H9 (cell line): ENCODE measurements around the gene TMSB15A. TPM values are rescaled to one million over a fixed set of nuclear protein-coding genes. Genes with fewer than 3 reads are reported as not detected.
A peak's percentile ranks its signal among the peaks of the same experiment; 100 is the strongest.

Source experiments
- DNase-seq: peaks from one replicate; pipeline ENCODE4 v3.0.0-alpha.2; 2017
- H2AFZ ChIP-seq: one replicate; pipeline ENCODE4 v1.6.1; 2013; ENCODE audit warnings: mild to moderate bottlenecking, low read length, control low read depth, moderate library complexity
- H2AK5ac ChIP-seq: 2 replicates; pipeline ENCODE4 v1.6.1; 2013; ENCODE audit warnings: low read length, control low read depth, mixed read lengths; ENCODE audit not compliant: insufficient read length
- H2BK120ac ChIP-seq: one replicate; pipeline ENCODE4 v1.6.1; 2013; ENCODE audit warnings: low read depth, mild to moderate bottlenecking, low read length, control low read depth, inconsistent platforms; ENCODE audit not compliant: poor library complexity, severe bottlenecking
- H2BK12ac ChIP-seq: 2 replicates; pipeline ENCODE4 v1.6.1; 2013; ENCODE audit warnings: low read length, control low read depth, mixed read lengths, low read depth; ENCODE audit not compliant: insufficient read length
- H2BK15ac ChIP-seq: 2 replicates; pipeline ENCODE4 v1.6.1; 2013; ENCODE audit warnings: low read depth, low read length, control low read depth
- H2BK20ac ChIP-seq: one replicate; pipeline ENCODE4 v1.6.1; 2013; ENCODE audit warnings: low read depth, mild to moderate bottlenecking, low read length, control low read depth, inconsistent platforms; ENCODE audit not compliant: poor library complexity, severe bottlenecking
- H2BK5ac ChIP-seq: 2 replicates; pipeline ENCODE4 v1.6.1; 2013; ENCODE audit warnings: low read length, control low read depth, mixed read lengths; ENCODE audit not compliant: insufficient read length
- H3K14ac ChIP-seq: 2 replicates; pipeline ENCODE4 v1.6.1; 2013; ENCODE audit warnings: low read length, control low read depth; ENCODE audit not compliant: insufficient read depth
- H3K18ac ChIP-seq: 2 replicates; pipeline ENCODE4 v1.6.1; 2013; ENCODE audit warnings: low read depth, mild to moderate bottlenecking, mixed read lengths, low read length, control low read depth; ENCODE audit not compliant: insufficient read length
- H3K23ac ChIP-seq: 2 replicates; pipeline ENCODE4 v1.6.1; 2013; ENCODE audit warnings: low read length, control low read depth, mixed read lengths, low read depth; ENCODE audit not compliant: insufficient read length
- H3K23me2 ChIP-seq: 2 replicates; pipeline ENCODE4 v1.6.1; 2013; ENCODE audit warnings: low read depth, mild to moderate bottlenecking, mixed read lengths, low read length, control low read depth; ENCODE audit not compliant: insufficient read length, poor library complexity, severe bottlenecking
- H3K27ac ChIP-seq: 2 replicates; pipeline ENCODE4 v1.5.1; 2013; ENCODE audit warnings: low read length, control low read depth, mixed read lengths, low read depth; ENCODE audit not compliant: insufficient read length
- H3K27me3 ChIP-seq: 2 replicates; pipeline ENCODE4 v1.6.1; 2013; ENCODE audit warnings: low read length, control low read depth, inconsistent platforms; ENCODE audit not compliant: insufficient read depth
- H3K4ac ChIP-seq: 2 replicates; pipeline ENCODE4 v1.6.1; 2013; ENCODE audit warnings: low read depth, mild to moderate bottlenecking, control low read depth, inconsistent platforms, low read length, moderate library complexity
- H3K4me1 ChIP-seq: 2 replicates; pipeline ENCODE4 v1.6.1; 2013; ENCODE audit warnings: low read length, control low read depth, inconsistent platforms; ENCODE audit not compliant: insufficient read depth
- H3K4me2 ChIP-seq: 2 replicates; pipeline ENCODE4 v1.6.1; 2013; ENCODE audit warnings: low read length, control low read depth, mixed read lengths; ENCODE audit not compliant: insufficient read length, insufficient read depth
- H3K56ac ChIP-seq: 2 replicates; pipeline ENCODE4 v1.6.1; 2013; ENCODE audit warnings: low read depth, mild to moderate bottlenecking, mixed read lengths, low read length, control low read depth; ENCODE audit not compliant: insufficient read length
- H3K79me1 ChIP-seq: 2 replicates; pipeline ENCODE4 v1.6.1; 2013; ENCODE audit warnings: low read depth, mild to moderate bottlenecking, moderate library complexity, low read length, control low read depth, inconsistent platforms; ENCODE audit not compliant: insufficient read depth, poor library complexity, severe bottlenecking
- H3K79me2 ChIP-seq: 2 replicates; pipeline ENCODE4 v1.6.1; 2013; ENCODE audit warnings: low read length, control low read depth, inconsistent platforms; ENCODE audit not compliant: insufficient read depth
- H3K9ac ChIP-seq: 2 replicates; pipeline ENCODE4 v1.6.1; 2013; ENCODE audit warnings: low read length, control low read depth, mixed read lengths; ENCODE audit not compliant: insufficient read length; ENCODE audit errors: extremely low read depth
- H3K9me3 ChIP-seq: one replicate; pipeline ENCODE4 v1.6.1; 2013; ENCODE audit warnings: low read depth, low read length, inconsistent platforms; ENCODE audit not compliant: control insufficient read depth
- H3T11ph ChIP-seq: one replicate; pipeline ENCODE4 v1.6.1; 2013; ENCODE audit warnings: mild to moderate bottlenecking, low read length, control low read depth, inconsistent platforms
- H4K20me1 ChIP-seq: one replicate; pipeline ENCODE4 v1.6.1; 2013; ENCODE audit not compliant: control insufficient read depth, insufficient read length, insufficient read depth
- H4K5ac ChIP-seq: 2 replicates; pipeline ENCODE4 v1.6.1; 2013; ENCODE audit warnings: low read depth, mild to moderate bottlenecking, mixed read lengths, low read length, control low read depth; ENCODE audit not compliant: insufficient read length
- H4K8ac ChIP-seq: replicated peaks from 2 replicates; pipeline ENCODE4 v1.6.1; 2013; ENCODE audit warnings: low read length, control low read depth, mixed read lengths, low read depth; ENCODE audit not compliant: insufficient read length
- H4K91ac ChIP-seq: 2 replicates; pipeline ENCODE4 v1.6.1; 2013; ENCODE audit warnings: low read depth, mild to moderate bottlenecking, moderate library complexity, mixed read lengths, low read length, control low read depth; ENCODE audit not compliant: insufficient read length
- H3K27ac Mint-ChIP-seq, 3 experiments: 2 replicates in 2 of 3; 3 replicates in 1 of 3; pipeline ENCODE4 v1.8.0; 2020 to 2021; ENCODE audit warnings: mixed read lengths in 3 of 3, mild to moderate bottlenecking in 1 of 3, moderate library complexity in 1 of 3
- H3K27me3 Mint-ChIP-seq: 2 replicates; pipeline ENCODE4 v1.8.0; 2021; ENCODE audit warnings: low read depth, mild to moderate bottlenecking, moderate library complexity, mixed read lengths
- H3K36me3 Mint-ChIP-seq, 3 experiments: 2 replicates in 2 of 3; 3 replicates in 1 of 3; pipeline ENCODE4 v1.8.0; 2020 to 2021; ENCODE audit warnings: low read depth in 3 of 3, mixed read lengths in 3 of 3; ENCODE audit not compliant: insufficient read depth in 1 of 3
- H3K4me1 Mint-ChIP-seq, 2 experiments: 2 replicates each; pipeline ENCODE4 v1.8.0; 2020; ENCODE audit warnings: mixed read lengths in 2 of 2
- H3K4me3 Mint-ChIP-seq, 2 experiments: 2 replicates in 1 of 2; 3 replicates in 1 of 2; pipeline ENCODE4 v1.8.0; 2020 to 2021; ENCODE audit warnings: mild to moderate bottlenecking in 2 of 2, mixed read lengths in 2 of 2, moderate library complexity in 1 of 2
- H3K9me3 Mint-ChIP-seq, 2 experiments: 2 replicates in 1 of 2; 3 replicates in 1 of 2; pipeline ENCODE4 v1.8.0; 2020; ENCODE audit warnings: mild to moderate bottlenecking in 2 of 2, mixed read lengths in 2 of 2, moderate library complexity in 1 of 2
- WGBS: extraction: QIAGEN DNeasy Blood & Tissue Kit; methylation state at CpG from one replicate; pipeline ENCODE4 v1.1.7; 2013; ENCODE audit warnings: missing lambda C conversion rate, low lambda C conversion rate, mixed read lengths; ENCODE audit not compliant: insufficient read length; ENCODE audit errors: extremely low coverage; 5-methylcytosine and 5-hydroxymethylcytosine counted together
- long read RNA-seq: library from polyadenylated mRNA; unstranded; transcript quantifications from one replicate; pipeline ENCODE4 v2.0.0, GENCODE V29; 2020
- total RNA-seq: library from RNA; stranded (reverse); gene quantifications from 2 replicates; pipeline ENCODE4 v1.2.1, GENCODE V29; 2021
- TF ChIP-seq, protein P1 (sequence below): fragments of 200-600 bp; sonication (generic); conservative IDR thresholded peaks from 3 replicates; pipeline ENCODE4 v1.8.0; 2021; ENCODE audit warnings: antibody characterized with exemption, mild to moderate bottlenecking

TMSB15A gene
- total RNA-seq: 66.4 and 69.2 TPM in 2 replicates
- long read RNA-seq, transcript TMSB15A-201 (3 exons, 685 nt): major isoform, 16 of 19 reads
- long read RNA-seq, partial matches to known transcripts: 3 of 19 reads
- long read RNA-seq, other reads (novel, unspliced or antisense): 0 of 19 reads

DNA sequence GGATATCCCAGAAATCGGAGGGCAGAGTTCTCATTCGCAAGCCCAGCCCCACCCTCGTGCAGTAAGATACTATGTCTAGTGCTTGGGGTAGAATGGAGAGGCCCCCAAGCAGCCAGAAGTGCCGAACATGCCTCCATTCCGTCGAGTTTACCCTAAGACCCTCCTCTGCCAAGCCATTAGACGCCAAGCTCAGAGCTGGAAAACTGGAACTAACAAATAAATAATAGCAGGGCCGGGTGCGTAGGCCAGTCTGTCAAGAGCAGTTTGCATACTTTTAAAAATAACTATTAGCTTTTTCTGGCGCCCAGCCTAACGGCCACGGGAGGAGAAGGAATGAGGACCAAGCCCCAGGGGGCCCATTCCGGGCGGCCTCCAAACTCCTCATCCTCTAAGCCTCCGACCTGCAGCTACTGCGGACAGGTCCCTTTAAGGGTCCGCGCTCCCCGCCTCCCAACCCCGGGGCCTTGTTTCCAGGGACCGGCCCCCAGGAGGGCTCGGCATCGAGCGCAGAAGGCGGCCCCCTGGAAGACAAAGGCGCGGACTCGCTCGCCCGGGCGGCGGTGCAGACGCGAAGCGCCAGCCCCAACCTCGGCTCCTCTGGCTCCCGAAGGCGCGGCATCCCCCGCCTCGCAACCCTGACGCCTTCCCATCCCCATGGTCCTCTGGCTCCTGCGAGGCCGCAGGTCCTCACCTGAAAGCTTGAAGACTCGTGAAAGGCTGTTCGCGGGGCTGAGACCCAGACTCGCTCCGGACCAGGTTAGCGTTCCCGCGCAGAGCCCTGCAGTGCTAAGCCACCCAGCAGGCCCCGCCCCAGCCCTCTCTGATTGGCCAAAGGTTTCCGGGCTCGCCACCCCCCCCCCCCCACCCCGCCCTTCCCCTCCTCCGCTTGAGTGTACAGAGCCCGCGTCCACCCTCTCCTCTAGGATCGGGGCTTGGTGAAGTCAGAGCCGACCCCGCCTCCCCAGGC, at the start of gene TMSB15A:
TMSB15A (minus strand) TSS at position 765 of the 967 bp plus-strand sequence.
- Histone ChIP-seq H3K4me2 (peak within 1 kb of the TSS; percentile 78), H2AFZ (no peak within 1 kb of the TSS), H3K56ac (no peak within 1 kb of the TSS), H2BK120ac (no peak within 1 kb of the TSS), H4K20me1 (no peaks in the 10 kb centered on the region), H2AK5ac (no peak within 1 kb of the TSS), H3K23ac (no peak within 1 kb of the TSS), H4K8ac (no peak within 1 kb of the TSS), H3K79me1 (no peaks in the 10 kb centered on the region), H2BK5ac (no peak within 1 kb of the TSS), H3K79me2 (no peaks in the 10 kb centered on the region), H3K14ac (peak within 1 kb of the TSS; percentile 74), H3K27me3 (no peaks in the 10 kb centered on the region), H3K23me2 (peaks cover 3% of the 10 kb centered on the region), H3K4me1 (no peaks in the 10 kb centered on the region), H2BK20ac (no peak within 1 kb of the TSS), H4K91ac (no peak within 1 kb of the TSS), H3K27ac (no peak within 1 kb of the TSS), H3K18ac (peak within 1 kb of the TSS; percentile 33), H3T11ph (no peak within 1 kb of the TSS), H3K4ac (no peak within 1 kb of the TSS), H2BK12ac (no peak within 1 kb of the TSS), H4K5ac (no peak within 1 kb of the TSS), H2BK15ac (no peak within 1 kb of the TSS), H3K9me3 (peaks cover 20% of the 10 kb centered on the region), H3K9ac (peak within 1 kb of the TSS; percentile 57)
- Mint-ChIP-seq H3K36me3 (peaks cover 25 to 27% (median 26%) of the 10 kb centered on the region in 3 experiments), H3K4me3 (peak within 1 kb of the TSS; percentile 81 to 91), H3K27ac (peak within 1 kb of the TSS; percentile 65 to 96 (median 85); a peak in 5 of 7 replicates), H3K27me3 (peaks cover 16% of the 10 kb centered on the region), H3K4me1 (peaks cover 5 to 11% of the 10 kb centered on the region in 2 experiments; a peak in 3 of 4 replicates), H3K9me3 (peaks cover 53 to 56% of the 10 kb centered on the region in 2 experiments)
- WGBS: no CpG with 5 or more reads among the region's 62 CpGs
- DNase-seq: peak; percentile 87
- TF ChIP-seq, protein P1, sequence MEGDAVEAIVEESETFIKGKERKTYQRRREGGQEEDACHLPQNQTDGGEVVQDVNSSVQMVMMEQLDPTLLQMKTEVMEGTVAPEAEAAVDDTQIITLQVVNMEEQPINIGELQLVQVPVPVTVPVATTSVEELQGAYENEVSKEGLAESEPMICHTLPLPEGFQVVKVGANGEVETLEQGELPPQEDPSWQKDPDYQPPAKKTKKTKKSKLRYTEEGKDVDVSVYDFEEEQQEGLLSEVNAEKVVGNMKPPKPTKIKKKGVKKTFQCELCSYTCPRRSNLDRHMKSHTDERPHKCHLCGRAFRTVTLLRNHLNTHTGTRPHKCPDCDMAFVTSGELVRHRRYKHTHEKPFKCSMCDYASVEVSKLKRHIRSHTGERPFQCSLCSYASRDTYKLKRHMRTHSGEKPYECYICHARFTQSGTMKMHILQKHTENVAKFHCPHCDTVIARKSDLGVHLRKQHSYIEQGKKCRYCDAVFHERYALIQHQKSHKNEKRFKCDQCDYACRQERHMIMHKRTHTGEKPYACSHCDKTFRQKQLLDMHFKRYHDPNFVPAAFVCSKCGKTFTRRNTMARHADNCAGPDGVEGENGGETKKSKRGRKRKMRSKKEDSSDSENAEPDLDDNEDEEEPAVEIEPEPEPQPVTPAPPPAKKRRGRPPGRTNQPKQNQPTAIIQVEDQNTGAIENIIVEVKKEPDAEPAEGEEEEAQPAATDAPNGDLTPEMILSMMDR: no peak
